ENCODE data around the gene PREPL. TPM values are rescaled to one million over a fixed set of nuclear protein-coding genes. Genes with fewer than 3 reads are reported as not detected.

Gene PREPL
- total RNA-seq, 2 experiments from 2014 or later = 30.0 to 31.4 TPM

- Histone ChIP-seq H3K27me3 (ENCODE audit: control insufficient read depth in 1 of 2, insufficient read depth in 2 of 2, low read length in 2 of 2) (no peaks in the 10 kb centered on the region), H3K36me3 (ENCODE audit: insufficient read depth, low read length) (no peaks in the 10 kb centered on the region), H3K4me3 (ENCODE audit: low read length) (peak overlapping the region; percentile 89), H3K4me1 (ENCODE audit: insufficient read depth, low read length) (peaks cover 26% of the 10 kb centered on the region), H3K27ac (ENCODE audit: low read depth in 1 of 2, low read length in 2 of 2) (peak overlapping the region; percentile 95 to 100), H3K9me3 (ENCODE audit: control insufficient read depth in 1 of 2, insufficient read depth in 1 of 2, low read length in 2 of 2) (no peaks in the 10 kb centered on the region)
- peaks cover 26% of the 10 kb centered on the region for H3K36me3 Mint-ChIP-seq (ENCODE audit: low read depth)
- H3K9me3 Mint-ChIP-seq = no peaks in the 10 kb centered on the region
- peak overlapping the region; percentile 99 for H3K27ac Mint-ChIP-seq
- H3K4me1 Mint-ChIP-seq (ENCODE audit: low read depth) = peaks cover 57% of the 10 kb centered on the region
- H3K27me3 Mint-ChIP-seq = no peaks in the 10 kb centered on the region
- peak overlapping the region; percentile 98 for H3K4me3 Mint-ChIP-seq
- no peak for TF ChIP-seq CTCF (IDR thresholded peaks at IDR 0.05)
- peak; percentile 10 to 64 (median 30) for DNase-seq
- ATAC-seq (ENCODE audit: poor library complexity) = peak; percentile 16
- CTCF ChIA-PET = interaction anchor here (0.8 to 2.3 kb wide), 5 partner anchors 30 to 318 kb away, joined by 3 to 15 read pairs (median 4); no protein-coding TSS in a partner anchor
- intact Hi-C loops (cut with DNase I, micrococcal nuclease) = loop anchor here (5.0 to 10.0 kb wide), 6 partner anchors 115 to 1558 kb away; partner anchors contain the start of genes DYNC2LI1 (in 1 of the 2), PPM1B (in 1 of the 2) and THADA (in 1 of the 2)
- POLR2A ChIA-PET = interaction anchor here (0.6 to 4.2 kb wide), 27 partner anchors 8 to 1552 kb away, joined by 3 to 111 read pairs (median 5); partner anchors contain the start of genes LRPPRC and PPM1B
These were observed 1.1 kb upstream of the PREPL start for GRCh38 chr2:44362207-44363015.

GRCh38 chr2:44360749-44361329 lies 455 bp downstream of the PREPL start:
- H3K27me3 Mint-ChIP-seq = no peaks in the 10 kb centered on the region
- peaks cover 68% of the 10 kb centered on the region for H3K4me1 Mint-ChIP-seq (ENCODE audit: low read depth)
- Histone ChIP-seq H3K27me3 (ENCODE audit: control insufficient read depth in 1 of 2, insufficient read depth in 2 of 2, low read length in 2 of 2) (no peaks in the 10 kb centered on the region), H3K27ac (ENCODE audit: low read depth in 1 of 2, low read length in 2 of 2) (peak overlapping the region; percentile 95 to 100), H3K4me1 (ENCODE audit: insufficient read depth, low read length) (peaks cover 26% of the 10 kb centered on the region), H3K9me3 (ENCODE audit: control insufficient read depth in 1 of 2, insufficient read depth in 1 of 2, low read length in 2 of 2) (no peaks in the 10 kb centered on the region), H3K4me3 (ENCODE audit: low read length) (peak overlapping the region; percentile 89), H3K36me3 (ENCODE audit: insufficient read depth, low read length) (peaks cover 2% of the 10 kb centered on the region)
- no peak for TF ChIP-seq CTCF (IDR thresholded peaks at IDR 0.05)
- ATAC-seq (ENCODE audit: poor library complexity) (peak; percentile 14), DNase-seq (no peak)
- H3K36me3 Mint-ChIP-seq (ENCODE audit: low read depth) = peaks cover 34% of the 10 kb centered on the region
- peak overlapping the region; percentile 99 for H3K27ac Mint-ChIP-seq
- intact Hi-C loops (cut with DNase I, micrococcal nuclease) = loop anchor here (1.0 to 10.0 kb wide), 8 partner anchors 114 to 1556 kb away; partner anchors contain the start of genes PPM1B (in 2 of the 2), DYNC2LI1 (in 1 of the 2) and THADA (in 1 of the 2)
- ChIA-PET CTCF (interaction anchor here (0.7 to 2.3 kb wide), 4 partner anchors 32 to 317 kb away, joined by 3 to 15 read pairs (median 4); no protein-coding TSS in a partner anchor), POLR2A (interaction anchor here (1.0 to 4.2 kb wide), 18 partner anchors 8 to 1550 kb away, joined by 3 to 111 read pairs (median 9); partner anchors contain the start of genes LRPPRC and PPM1B)
- peak overlapping the region; percentile 98 for H3K4me3 Mint-ChIP-seq
- no peaks in the 10 kb centered on the region for H3K9me3 Mint-ChIP-seq

DNA sequence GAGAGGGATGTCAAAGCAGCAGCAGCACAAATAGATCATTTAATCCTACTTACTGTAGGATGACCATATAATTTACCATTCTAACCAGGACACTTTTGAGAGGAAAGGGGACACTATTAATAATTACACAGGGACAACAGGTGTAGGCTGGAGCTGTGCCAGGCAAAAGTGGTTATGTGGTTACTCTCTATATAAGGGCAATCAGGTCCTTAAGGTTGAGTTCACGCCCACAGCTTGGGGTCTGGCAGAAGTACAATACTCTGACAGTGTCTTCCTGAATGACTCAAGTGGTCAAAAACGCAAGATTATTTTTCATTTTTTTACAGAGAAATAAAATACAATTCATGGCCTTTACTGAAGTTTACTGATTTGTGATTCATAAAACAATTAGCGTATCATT lies 2.8 kb downstream of the PREPL start:
- H3K4me3 ChIP-seq (ENCODE audit: low read length) = no peak overlapping the region
- peak overlapping the region; percentile 64 for H3K4me3 Mint-ChIP-seq
- intact Hi-C loops (cut with DNase I, micrococcal nuclease) = loop anchor here in 1 of 2 experiments (10.0 kb wide), 1 partner anchor 1994 kb away; the partner anchor contains the start of gene COX7A2L
- H3K36me3 Mint-ChIP-seq (ENCODE audit: low read depth) = peaks cover 48% of the 10 kb centered on the region
- peak in 8 of 14 experiments; percentile 9 to 63 (median 34) for DNase-seq
- H3K4me1 ChIP-seq (ENCODE audit: insufficient read depth, low read length) = peaks cover 24% of the 10 kb centered on the region
- no peaks in the 10 kb centered on the region for H3K9me3 Mint-ChIP-seq
- peak overlapping the region; percentile 52 for H3K27ac Mint-ChIP-seq
- no peaks in the 10 kb centered on the region for H3K27me3 ChIP-seq (ENCODE audit: control insufficient read depth in 1 of 2, insufficient read depth in 2 of 2, low read length in 2 of 2)
- peaks cover 60% of the 10 kb centered on the region for H3K4me1 Mint-ChIP-seq (ENCODE audit: low read depth)
- ChIA-PET POLR2A (interaction anchor here (1.1 to 1.3 kb wide), 2 partner anchors 20 to 33 kb away, joined by 3 read pairs; no protein-coding TSS in a partner anchor), CTCF (interaction anchor here (0.6 to 0.9 kb wide), 3 partner anchors 8 to 121 kb away, joined by 3 to 4 read pairs (median 3); no protein-coding TSS in a partner anchor)
- no peak overlapping the region for H3K27ac ChIP-seq (ENCODE audit: low read depth in 1 of 2, low read length in 2 of 2)
- no peaks in the 10 kb centered on the region for H3K27me3 Mint-ChIP-seq
- TF ChIP-seq CTCF (IDR thresholded peaks at IDR 0.05) = no peak
- ATAC-seq (ENCODE audit: poor library complexity) = no peak
- no peaks in the 10 kb centered on the region for H3K9me3 ChIP-seq (ENCODE audit: control insufficient read depth in 1 of 2, insufficient read depth in 1 of 2, low read length in 2 of 2)
- H3K36me3 ChIP-seq (ENCODE audit: insufficient read depth, low read length) = peaks cover 3% of the 10 kb centered on the region

Data from CD4-positive, alpha-beta T cell (primary cell).